ENCODE measurements around the gene NR3C2. TPM values are rescaled to one million over a fixed set of nuclear protein-coding genes. Genes with fewer than 3 reads are reported as not detected.

The NR3C2 gene
- total and polyA plus RNA-seq, 7 donors: 0.70 to 17.9 (median 7.5) TPM

DNA sequence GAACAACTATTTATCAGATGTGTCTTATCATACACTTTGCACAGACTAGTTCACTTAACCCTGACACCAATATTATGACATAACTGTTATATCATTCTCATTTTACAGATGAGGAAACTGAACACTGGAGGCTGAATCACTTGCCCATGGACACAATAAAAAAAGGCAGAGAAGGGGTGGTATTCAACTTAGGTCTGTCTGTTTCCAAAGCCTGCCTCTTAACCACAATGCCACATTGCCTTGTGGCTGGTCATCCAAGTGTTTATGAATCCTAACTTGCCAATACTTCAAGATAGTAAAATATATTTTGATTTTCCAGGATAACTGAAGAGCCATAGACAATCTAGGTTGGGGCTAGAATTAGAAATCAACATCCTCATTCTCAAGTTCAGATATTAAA lies 327.8 kb downstream of the NR3C2 start:
- TF ChIP-seq, protein P1, sequence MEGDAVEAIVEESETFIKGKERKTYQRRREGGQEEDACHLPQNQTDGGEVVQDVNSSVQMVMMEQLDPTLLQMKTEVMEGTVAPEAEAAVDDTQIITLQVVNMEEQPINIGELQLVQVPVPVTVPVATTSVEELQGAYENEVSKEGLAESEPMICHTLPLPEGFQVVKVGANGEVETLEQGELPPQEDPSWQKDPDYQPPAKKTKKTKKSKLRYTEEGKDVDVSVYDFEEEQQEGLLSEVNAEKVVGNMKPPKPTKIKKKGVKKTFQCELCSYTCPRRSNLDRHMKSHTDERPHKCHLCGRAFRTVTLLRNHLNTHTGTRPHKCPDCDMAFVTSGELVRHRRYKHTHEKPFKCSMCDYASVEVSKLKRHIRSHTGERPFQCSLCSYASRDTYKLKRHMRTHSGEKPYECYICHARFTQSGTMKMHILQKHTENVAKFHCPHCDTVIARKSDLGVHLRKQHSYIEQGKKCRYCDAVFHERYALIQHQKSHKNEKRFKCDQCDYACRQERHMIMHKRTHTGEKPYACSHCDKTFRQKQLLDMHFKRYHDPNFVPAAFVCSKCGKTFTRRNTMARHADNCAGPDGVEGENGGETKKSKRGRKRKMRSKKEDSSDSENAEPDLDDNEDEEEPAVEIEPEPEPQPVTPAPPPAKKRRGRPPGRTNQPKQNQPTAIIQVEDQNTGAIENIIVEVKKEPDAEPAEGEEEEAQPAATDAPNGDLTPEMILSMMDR (IDR thresholded peaks at IDR 0.05): no peak
- Histone ChIP-seq H3K27me3 (ENCODE audit: insufficient read depth in 3 of 3, low read length in 2 of 3) (no peaks in the 10 kb centered on the region), H3K4me1 (peaks cover 6% of the 10 kb centered on the region), H3K27ac (no peak overlapping the region), H3K9me3 (no peaks in the 10 kb centered on the region), H3K36me3 (ENCODE audit: insufficient read depth in 1 of 2, low read depth in 1 of 2) (peaks cover 0 to 40% of the 10 kb centered on the region in 2 donors), H3K4me3 (no peak overlapping the region)
- no peak for DNase-seq
- intact Hi-C loops (cut with DNase I): no loop called here
- ATAC-seq: no peak

DNA sequence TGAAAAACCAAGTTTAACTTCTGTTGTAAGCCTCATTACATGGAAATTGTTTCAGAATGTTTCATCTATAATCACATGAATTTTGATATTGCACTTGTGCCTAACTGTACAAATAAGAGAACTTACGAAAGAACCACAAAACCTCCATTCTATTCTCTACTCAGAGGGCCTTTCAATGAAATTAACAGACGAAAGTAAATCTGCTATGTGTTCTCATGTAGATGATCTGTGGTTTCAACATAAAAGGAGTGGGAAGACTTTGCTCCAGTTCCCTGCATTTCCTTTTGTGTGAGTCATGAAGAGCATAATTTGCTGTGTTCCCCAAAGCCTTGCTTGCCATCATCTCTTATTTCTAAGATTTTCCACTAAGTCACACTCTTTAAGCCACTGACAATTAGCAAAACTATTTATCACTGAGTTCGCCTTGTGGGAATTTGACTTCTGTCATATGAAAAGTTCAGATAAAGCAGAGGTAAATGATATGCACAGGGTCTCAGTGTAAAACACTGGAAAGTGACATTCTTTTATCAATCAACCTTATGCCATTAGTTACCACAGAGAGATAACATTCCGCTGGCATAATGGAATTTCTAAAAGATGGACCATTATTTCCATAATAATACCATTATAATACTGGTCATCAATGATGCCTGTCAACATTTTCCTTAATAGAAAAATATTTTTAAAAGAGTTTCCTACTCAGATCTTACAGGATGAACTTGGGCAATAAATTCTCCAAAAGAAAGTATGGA lies 329.8 kb downstream of the NR3C2 start:
- peaks cover 4 to 37% of the 10 kb centered on the region in 2 donors for H3K36me3 ChIP-seq (ENCODE audit: insufficient read depth in 1 of 2, low read depth in 1 of 2)
- H3K4me1 ChIP-seq: no peaks in the 10 kb centered on the region
- no peaks in the 10 kb centered on the region for H3K9me3 ChIP-seq
- intact Hi-C loops (cut with DNase I): no loop called here
- no peaks in the 10 kb centered on the region for H3K27me3 ChIP-seq (ENCODE audit: insufficient read depth in 3 of 3, low read length in 2 of 3)
- WGBS, 3 donors: 81 to 90% (median 81%) methylated on average over 4 of the region's 4 CpGs
- ATAC-seq (no peak), DNase-seq (no peak)
- no peak overlapping the region for H3K27ac ChIP-seq
- TF ChIP-seq, protein P1 (IDR thresholded peaks at IDR 0.05): no peak
- H3K4me3 ChIP-seq: no peak overlapping the region

DNA sequence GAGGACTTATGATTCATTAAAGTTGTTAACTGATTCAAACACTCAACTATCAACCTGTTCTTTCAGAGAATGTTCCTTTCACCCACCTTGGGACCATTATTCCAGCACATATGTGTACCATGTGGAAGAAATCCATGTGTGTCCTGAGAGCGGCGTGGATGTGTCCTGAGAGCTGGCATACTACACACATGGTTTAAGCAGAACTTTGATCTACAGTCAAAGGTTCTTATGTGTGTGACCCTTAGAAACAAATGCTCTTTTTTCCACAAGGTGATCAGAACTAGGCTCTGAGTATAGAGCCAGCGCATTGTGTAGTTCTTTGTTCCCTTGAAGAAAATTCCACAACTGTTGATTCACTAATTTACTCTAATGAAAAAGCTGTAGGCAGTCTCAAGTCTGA lies 332.0 kb downstream of the NR3C2 start:
- H3K27me3 ChIP-seq (ENCODE audit: insufficient read depth in 3 of 3, low read length in 2 of 3): no peaks in the 10 kb centered on the region
- intact Hi-C loops (cut with DNase I): no loop called here
- peaks cover 4 to 37% of the 10 kb centered on the region in 2 donors for H3K36me3 ChIP-seq (ENCODE audit: insufficient read depth in 1 of 2, low read depth in 1 of 2)
- TF ChIP-seq, protein P1 (IDR thresholded peaks at IDR 0.05): no peak
- peaks cover 7% of the 10 kb centered on the region for H3K9me3 ChIP-seq
- DNase-seq: no peak
- H3K4me3 ChIP-seq: no peak overlapping the region
- H3K4me1 ChIP-seq: no peaks in the 10 kb centered on the region
- 97 to 99% (median 98%) methylated on average over 3 of the region's 3 CpGs for WGBS, 3 donors
- H3K27ac ChIP-seq: no peak overlapping the region
- no peak for ATAC-seq

DNA sequence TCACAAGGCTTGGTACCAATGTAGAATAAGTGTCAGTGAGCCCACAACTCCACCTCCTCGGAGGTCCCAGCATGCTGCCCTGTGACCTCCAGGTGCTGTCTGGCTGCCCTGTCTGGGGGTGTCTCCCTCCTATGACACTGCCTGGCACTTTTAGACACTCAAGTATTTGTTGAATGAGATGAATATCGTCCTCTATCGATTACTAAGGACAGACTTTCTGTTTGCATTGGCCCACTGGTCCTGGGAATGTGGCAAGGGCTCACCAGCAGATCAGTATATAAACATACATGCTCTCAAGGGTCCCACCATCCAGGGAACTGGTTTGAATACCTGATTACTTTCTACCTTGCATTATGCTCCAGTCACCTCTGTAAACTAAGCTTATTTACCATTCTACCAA lies 333.0 kb downstream of the NR3C2 start:
- peaks cover 7% of the 10 kb centered on the region for H3K9me3 ChIP-seq
- H3K27me3 ChIP-seq (ENCODE audit: insufficient read depth in 3 of 3, low read length in 2 of 3): no peaks in the 10 kb centered on the region
- TF ChIP-seq, protein P1 (IDR thresholded peaks at IDR 0.05): no peak
- H3K27ac ChIP-seq: no peak overlapping the region
- no peak overlapping the region for H3K4me3 ChIP-seq
- DNase-seq (no peak), ATAC-seq (no peak)
- 90 to 97% (median 96%) methylated on average over 3 of the region's 3 CpGs for WGBS, 3 donors
- intact Hi-C loops (cut with DNase I): no loop called here
- peaks cover 4 to 34% of the 10 kb centered on the region in 2 donors for H3K36me3 ChIP-seq (ENCODE audit: insufficient read depth in 1 of 2, low read depth in 1 of 2)
- no peaks in the 10 kb centered on the region for H3K4me1 ChIP-seq

DNA sequence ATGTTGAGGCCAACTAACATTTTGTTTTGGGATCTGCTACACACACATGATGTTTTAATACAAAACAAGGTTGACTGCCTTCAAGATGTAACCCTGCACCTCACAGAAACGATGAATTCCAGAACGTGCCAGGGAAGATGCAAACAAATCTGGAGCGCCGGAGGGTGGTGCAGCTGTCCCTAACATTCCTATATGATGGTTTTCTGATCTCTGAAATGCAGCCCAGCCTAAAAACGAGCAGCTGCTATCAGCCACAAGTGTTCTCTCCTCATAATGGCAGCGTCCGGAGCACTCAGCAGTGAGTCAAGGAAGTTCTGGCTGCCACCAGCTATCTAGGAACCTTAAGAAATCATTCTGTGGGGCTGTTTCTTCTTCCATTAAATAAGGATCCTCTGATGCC lies 333.4 kb downstream of the NR3C2 start:
- intact Hi-C loops (cut with DNase I): no loop called here

More for the DNA sequence above, 333.4 kb downstream of the NR3C2 start:
- TF ChIP-seq, protein P1 (IDR thresholded peaks at IDR 0.05): no peak
- H3K36me3 ChIP-seq (ENCODE audit: insufficient read depth in 1 of 2, low read depth in 1 of 2): peaks cover 4 to 30% of the 10 kb centered on the region in 2 donors
- no peak for ATAC-seq
- WGBS, 3 donors: 58 to 86% (median 71%) methylated on average over 7 of the region's 7 CpGs
- H3K9me3 ChIP-seq: peaks cover 7% of the 10 kb centered on the region
- H3K27ac ChIP-seq: no peak overlapping the region
- H3K27me3 ChIP-seq (ENCODE audit: insufficient read depth in 3 of 3, low read length in 2 of 3): no peaks in the 10 kb centered on the region
- no peaks in the 10 kb centered on the region for H3K4me1 ChIP-seq
- no peak overlapping the region for H3K4me3 ChIP-seq
- DNase-seq: no peak
